HAP-1 (cell line): ENCODE results near the gene GCK.

Source experiments
- DNase-seq, 2 experiments: peaks; one replicate each; pipeline ENCODE4 v3.0.0-alpha.2; 2016 to 2020; ENCODE audit warnings: low spot score in 2 of 2
- H3K27me3 ChIP-seq: fragments of 250-450 bp; sonication (Bioruptor Pico); 2 replicates; pipeline ENCODE4 v1.5.1; 2020; ENCODE audit warnings: low read depth, mild to moderate bottlenecking, moderate library complexity
- H3K36me3 ChIP-seq: fragments of 250-450 bp; sonication (Bioruptor Pico); replicated peaks from 2 replicates; pipeline ENCODE4 v1.5.1; 2020; ENCODE audit warnings: mild to moderate bottlenecking
- H3K4me1 ChIP-seq: fragments of 250-450 bp; sonication (Bioruptor Pico); 2 replicates; pipeline ENCODE4 v1.5.1; 2020; ENCODE audit warnings: mild to moderate bottlenecking
- H3K4me3 ChIP-seq: fragments of 250-450 bp; sonication (Bioruptor Pico); 2 replicates; pipeline ENCODE4 v1.5.1; 2020; ENCODE audit warnings: mild to moderate bottlenecking, moderate library complexity
- H3K9me3 ChIP-seq: fragments of 250-450 bp; sonication (Bioruptor Pico); 2 replicates; pipeline ENCODE4 v1.5.1; 2020; ENCODE audit warnings: mild to moderate bottlenecking, moderate library complexity
- in situ Hi-C: fragments of 300-500 bp; cut with MboI; formaldehyde crosslinking; loops from 3 replicates; pipeline ENCODE4 v1.14.3; 2020; ENCODE audit warnings: low sequenced_read_pairs, inconsistent platforms, mixed read lengths

GCK gene

DNA sequence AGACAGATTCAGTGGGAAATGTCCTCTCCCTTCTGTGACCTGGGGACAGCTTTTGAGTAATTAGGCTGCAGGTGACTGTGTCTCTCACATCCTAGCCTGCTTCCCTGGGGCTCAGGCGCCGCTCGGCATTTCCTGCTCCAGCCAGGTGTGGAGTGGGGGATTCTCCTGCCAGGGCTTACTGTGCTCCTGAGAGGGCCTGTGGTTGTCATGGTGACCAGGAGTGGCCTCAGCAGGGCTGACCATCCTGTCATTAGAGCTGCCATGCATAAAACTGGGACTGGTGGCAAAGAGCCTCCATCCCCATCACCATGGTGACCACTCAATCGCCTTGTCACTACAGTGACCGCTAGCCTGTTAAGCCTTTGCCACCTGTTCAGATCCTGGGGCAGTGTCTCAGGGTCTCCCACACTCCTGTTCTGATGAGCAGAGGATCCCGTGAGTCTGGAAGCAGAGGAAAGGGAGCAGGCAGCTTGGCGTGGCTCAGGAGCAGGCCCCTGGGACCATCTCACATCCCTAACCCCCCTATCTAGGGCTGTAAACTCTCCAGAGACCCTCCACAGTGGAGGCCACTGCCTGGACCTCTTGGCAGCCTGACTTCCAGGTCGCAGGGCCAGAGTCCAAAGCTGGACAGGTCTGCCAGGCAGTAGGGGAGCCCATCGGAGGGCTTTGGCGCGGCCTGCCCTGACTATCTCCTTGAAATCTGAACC is at the start of gene GCK:
Gene GCK (minus strand): TSS at position 154 of the 707 bp plus-strand sequence. CDS start 486 bp downstream, outside the sequence.
- Histone ChIP-seq H3K36me3 (no peaks in the 10 kb centered on the region), H3K4me1 (no peaks in the 10 kb centered on the region), H3K27me3 (peaks cover 8% of the 10 kb centered on the region), H3K4me3 (no peak within 1 kb of the TSS), H3K9me3 (no peaks in the 10 kb centered on the region)
- in situ Hi-C loops, result no loop called here
- no peak for DNase-seq

DNA sequence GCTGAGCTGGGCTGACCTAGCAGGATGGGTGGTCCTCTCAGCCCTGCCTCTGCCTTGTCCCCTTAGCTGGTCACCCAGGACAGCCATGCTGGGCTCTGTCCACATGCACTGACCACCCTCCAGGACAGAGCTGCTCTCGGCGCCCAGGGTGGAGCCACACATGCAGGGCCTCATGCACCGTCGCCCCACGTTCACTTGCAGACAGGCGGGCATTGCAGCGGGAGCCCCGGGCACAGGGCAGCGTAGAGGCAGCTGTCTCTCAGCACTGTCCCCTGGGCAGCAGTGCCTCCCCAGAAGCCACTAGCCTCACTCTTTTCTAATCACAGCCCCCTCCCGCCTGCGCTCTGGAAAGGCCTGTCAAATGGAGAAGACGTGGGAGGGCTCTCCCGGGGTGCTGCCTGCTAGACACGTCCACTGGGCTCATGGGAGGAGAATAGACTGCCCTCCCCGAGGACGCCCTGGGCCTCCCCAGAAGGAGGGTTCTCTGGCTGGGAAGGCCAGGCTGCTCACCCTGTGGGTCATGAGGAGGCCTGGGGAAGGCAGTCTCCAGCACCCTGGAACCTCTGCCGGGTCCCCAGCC is 49.0 kb upstream of the GCK start:
- Histone ChIP-seq H3K27me3 (no peaks in the 10 kb centered on the region; the same call in 1 of the 2 replicates), H3K36me3 (no peaks in the 10 kb centered on the region), H3K4me3 (no peak overlapping the region), H3K9me3 (no peaks in the 10 kb centered on the region), H3K4me1 (no peaks in the 10 kb centered on the region)
- no peak for DNase-seq
- in situ Hi-C loops, result no loop called here

DNA sequence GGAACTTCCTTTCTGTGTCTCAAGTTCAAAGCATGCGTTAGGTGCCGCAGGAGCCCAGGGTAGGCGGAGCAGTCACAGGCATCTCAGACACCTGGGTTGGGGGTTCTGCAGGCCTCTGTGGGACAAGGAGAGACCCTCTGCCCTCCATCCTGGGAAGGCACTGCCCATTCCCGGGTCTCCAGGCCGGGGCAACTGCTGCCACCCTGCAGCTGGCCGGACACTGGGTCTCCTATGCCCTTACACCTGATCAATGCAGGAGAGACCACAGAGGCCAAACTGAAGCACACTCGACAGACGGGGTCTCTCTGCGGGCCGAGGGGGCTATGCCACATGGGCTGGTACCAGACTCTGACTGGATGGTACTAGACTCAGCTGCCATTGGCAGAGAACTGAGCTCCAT is 48.5 kb upstream of the GCK start:
- DNase-seq, result no peak
- in situ Hi-C loops, result no loop called here
- no peak overlapping the region for H3K4me3 ChIP-seq
- no peaks in the 10 kb centered on the region for H3K36me3 ChIP-seq
- H3K27me3 ChIP-seq, result no peaks in the 10 kb centered on the region; the same call in 1 of the 2 replicates
- no peaks in the 10 kb centered on the region for H3K9me3 ChIP-seq
- no peaks in the 10 kb centered on the region for H3K4me1 ChIP-seq

DNA sequence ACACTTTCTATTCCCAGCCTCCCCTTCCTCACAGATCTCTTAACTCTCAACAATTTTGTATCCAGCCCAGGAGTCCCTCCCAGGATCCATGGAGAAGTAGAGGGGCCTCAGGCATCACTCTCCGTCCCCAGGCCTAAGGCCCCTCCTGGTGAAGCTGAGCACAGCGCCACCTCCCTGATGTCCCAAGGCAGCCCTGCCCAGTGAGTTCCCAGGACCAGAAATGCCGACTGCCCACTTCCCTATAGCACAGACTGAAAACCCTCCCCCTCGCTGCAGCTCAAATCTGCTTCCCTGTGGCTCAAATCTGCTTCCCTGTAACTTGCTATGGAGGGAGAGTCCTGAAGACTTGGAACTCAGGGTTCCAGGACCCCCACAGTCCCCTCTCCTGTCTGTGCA is 47.1 kb upstream of the GCK start:
- H3K27me3 ChIP-seq, result no peaks in the 10 kb centered on the region; the same call in 1 of the 2 replicates
- H3K36me3 ChIP-seq, result no peaks in the 10 kb centered on the region
- no peaks in the 10 kb centered on the region for H3K4me1 ChIP-seq
- H3K4me3 ChIP-seq, result no peak overlapping the region
- in situ Hi-C loops, result no loop called here
- H3K9me3 ChIP-seq, result no peaks in the 10 kb centered on the region
- DNase-seq, result no peak

DNA sequence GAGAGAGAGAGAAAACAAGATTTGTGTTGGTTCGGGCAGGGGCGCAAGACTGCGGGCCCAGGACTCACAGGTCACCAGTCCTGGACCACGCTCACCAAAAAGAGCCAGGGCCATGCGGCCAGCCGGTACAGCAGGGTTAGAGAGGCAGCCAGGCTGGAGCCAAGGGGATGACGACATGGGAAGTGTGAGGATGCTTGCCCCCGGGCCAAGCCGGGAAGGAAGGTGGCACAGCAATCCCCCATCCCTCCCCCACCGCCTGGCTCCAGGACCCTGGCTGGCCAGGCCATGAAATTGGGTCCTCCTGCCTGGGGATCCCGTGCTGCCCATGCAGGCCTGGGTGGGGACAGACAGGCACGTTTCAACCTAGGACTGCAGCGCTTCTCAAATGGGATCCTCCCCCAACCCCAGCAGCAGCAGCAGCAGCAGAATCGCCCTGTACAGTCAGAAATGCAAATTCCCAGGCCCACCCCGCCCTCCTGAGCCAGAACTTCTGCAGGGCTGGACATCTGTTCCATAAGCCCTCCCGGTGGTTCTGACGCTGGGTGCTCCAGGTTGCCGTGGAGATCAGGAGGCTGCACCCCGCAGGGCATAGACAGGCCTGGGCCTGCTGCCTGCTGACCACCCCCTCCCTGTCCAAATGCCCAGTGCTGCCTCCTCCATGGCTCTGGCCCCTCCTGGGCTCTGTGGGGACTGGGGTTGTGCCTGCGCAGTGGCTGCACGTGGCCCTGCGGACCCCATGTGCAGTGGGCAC is 46.5 kb upstream of the GCK start:
- Histone ChIP-seq H3K4me3 (no peak overlapping the region), H3K4me1 (no peaks in the 10 kb centered on the region), H3K27me3 (no peaks in the 10 kb centered on the region; the same call in 1 of the 2 replicates), H3K36me3 (no peaks in the 10 kb centered on the region), H3K9me3 (no peaks in the 10 kb centered on the region)
- DNase-seq, result no peak
- in situ Hi-C loops, result no loop called here

DNA sequence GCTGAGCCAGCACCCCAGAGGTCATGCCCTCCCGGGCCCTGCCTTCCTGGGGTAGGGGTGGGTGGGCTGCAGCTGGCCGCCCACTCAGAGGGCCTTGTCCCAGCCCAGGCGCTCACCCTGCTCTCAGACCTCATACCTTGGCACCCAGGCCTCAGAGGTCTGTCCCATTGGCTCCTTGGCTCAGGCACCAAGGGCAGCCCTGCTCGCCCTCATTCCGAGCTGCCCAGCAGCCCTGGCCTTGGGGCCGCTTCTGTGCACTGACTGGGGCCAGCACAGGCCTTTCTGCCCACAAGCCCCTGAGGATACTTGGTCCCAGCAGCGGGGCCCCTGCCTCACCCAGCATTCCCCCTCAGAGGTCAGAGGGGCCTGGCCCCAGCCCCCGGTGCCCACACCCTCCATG is 45.8 kb upstream of the GCK start:
- H3K27me3 ChIP-seq, result no peaks in the 10 kb centered on the region; the same call in 1 of the 2 replicates
- no peak for DNase-seq
- no peaks in the 10 kb centered on the region for H3K36me3 ChIP-seq
- in situ Hi-C loops, result no loop called here
- H3K4me1 ChIP-seq, result no peaks in the 10 kb centered on the region
- no peaks in the 10 kb centered on the region for H3K9me3 ChIP-seq
- no peak overlapping the region for H3K4me3 ChIP-seq

DNA sequence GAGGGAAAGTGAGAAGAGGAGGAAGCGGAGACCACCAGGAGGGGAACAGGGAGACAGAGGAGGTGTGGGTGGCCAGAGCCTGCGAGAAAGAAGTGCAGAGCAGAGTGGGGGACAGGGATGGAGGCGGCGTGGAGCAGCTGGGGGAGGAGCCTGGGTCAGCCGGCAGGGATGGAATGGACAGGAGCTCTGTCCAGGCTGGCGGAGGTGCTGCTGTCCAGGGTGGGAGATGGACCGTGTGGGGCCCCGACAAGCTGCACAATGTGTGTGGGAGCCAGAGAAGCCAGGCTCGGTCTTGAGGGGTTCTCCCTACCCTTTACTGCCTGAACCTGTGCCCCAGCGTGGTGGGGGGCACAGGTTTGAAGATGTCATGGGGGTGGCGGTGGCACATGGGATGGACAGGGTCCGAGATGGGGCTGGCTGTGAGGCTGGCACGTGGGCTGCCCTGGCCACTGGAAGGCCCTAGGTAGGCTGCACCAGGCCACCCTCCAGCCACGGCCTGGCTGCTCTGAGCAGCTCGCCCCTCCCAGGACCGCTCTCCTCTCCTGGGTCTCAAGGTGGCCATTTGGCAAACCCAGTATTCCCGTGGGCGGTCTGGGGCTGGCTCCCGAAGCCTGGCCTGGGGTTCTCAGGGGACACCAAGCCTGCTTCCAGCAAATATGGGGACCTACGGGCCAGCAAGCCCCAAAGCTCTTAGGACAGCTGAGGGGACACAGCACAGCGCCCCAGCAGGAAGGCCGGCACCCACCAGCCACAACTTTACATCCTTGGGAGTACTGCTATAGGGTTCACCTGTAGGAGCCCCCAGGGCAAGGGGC is 43.9 kb upstream of the GCK start:
- Histone ChIP-seq H3K4me1 (no peaks in the 10 kb centered on the region), H3K4me3 (no peak overlapping the region), H3K27me3 (peaks cover 2% of the 10 kb centered on the region), H3K36me3 (no peaks in the 10 kb centered on the region), H3K9me3 (no peaks in the 10 kb centered on the region)
- no peak for DNase-seq
- in situ Hi-C loops, result no loop called here

DNA sequence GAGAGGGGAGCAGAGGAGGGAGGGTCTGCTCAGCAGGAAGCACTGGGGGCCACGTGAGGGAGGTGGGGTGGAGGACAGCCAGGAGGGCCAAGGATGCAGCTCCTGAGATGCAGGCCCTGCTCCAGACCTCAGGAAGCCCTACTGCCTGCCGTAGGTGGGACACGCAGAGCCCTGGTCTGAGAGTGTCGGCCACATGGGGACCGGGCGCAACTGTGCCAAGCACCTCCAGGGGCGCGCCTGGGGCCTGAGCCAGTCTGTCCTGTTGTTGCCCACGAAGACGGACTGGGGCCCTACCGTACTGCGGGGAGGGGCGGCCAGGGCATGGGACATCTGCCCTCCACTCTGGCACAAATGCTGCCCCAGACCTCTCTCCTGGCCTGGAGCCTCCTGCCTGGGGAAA is 43.2 kb upstream of the GCK start:
- no peak for DNase-seq
- in situ Hi-C loops, result no loop called here
- H3K36me3 ChIP-seq, result no peaks in the 10 kb centered on the region

DNA sequence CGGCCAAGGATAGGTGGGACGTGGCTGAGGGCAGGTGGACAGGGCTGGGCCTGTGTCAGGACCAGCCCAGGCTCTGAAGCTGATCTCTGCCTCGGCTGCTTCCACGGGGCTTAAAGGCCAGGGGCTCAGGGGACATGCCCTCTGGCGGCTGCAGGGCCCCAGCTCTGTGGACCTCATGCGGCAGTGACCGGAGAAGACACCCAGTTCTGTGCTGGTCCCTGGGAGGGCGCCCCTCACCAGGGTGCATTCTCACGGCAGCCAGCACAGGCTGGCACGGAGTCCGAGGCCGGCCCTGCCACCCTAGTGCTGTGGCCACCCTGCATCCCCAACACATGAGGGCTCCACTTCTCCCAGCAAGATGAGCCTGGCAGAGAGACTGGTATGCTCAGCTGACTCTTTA is 41.8 kb upstream of the GCK start:
- no peaks in the 10 kb centered on the region for H3K4me1 ChIP-seq
- in situ Hi-C loops, result no loop called here
- peaks cover 8% of the 10 kb centered on the region for H3K27me3 ChIP-seq
- no peak for DNase-seq
- no peaks in the 10 kb centered on the region for H3K36me3 ChIP-seq
- H3K9me3 ChIP-seq, result no peaks in the 10 kb centered on the region
- no peak overlapping the region for H3K4me3 ChIP-seq

More for the DNA sequence above, 43.2 kb upstream of the GCK start:
- Histone ChIP-seq H3K9me3 (no peaks in the 10 kb centered on the region), H3K4me1 (no peaks in the 10 kb centered on the region), H3K27me3 (peaks cover 5% of the 10 kb centered on the region), H3K4me3 (no peak overlapping the region)

DNA sequence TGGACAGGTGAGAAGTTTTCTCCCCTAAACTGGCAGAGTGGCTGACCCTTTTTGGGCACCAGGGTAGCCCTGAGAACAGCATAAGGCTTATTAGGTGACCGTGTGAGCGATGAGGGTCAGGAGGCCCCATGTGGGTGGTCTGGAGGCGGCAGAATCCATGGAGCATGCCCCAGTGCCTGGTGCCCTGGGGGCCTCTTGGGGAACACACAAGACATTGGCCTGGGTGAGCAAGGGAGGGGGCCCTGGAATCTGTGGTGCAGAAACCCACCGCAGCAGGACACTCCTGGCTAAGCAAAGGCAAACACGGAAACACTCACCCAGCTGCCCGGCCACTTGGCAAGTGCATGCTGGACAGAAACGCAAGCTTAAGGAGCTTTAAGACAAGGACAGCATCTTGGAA is 41.0 kb upstream of the GCK start:
- H3K36me3 ChIP-seq, result no peaks in the 10 kb centered on the region
- DNase-seq, result no peak
- in situ Hi-C loops, result no loop called here

DNA sequence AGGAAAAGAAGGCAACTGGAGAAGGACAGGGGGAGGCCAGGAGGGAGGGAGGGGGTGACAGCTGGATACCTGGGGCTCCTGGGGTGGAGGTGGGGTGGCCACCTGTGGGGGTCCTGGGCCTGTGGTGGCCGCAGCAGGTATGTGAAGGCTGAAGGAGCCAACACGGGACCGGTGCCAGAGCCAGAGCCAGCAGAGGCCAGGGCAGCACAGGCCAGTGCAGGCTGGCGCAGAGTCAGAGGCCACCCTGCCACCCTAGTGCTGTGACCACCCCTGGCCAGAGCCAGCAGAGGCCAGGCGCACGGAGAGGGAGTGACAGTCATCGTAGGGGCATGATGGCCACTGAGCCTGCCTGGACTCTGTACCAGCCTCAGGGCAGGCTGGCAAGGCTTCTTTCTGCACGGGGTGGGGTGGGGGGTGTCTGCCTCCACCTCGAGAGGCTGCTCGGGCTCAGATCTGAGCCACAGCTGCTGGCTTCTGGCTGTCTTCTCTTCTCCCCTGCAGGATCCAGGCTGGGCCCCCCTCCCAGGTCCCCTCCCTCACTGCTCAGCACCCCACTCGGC is 40.4 kb upstream of the GCK start:
- Histone ChIP-seq H3K4me3 (no peak overlapping the region), H3K27me3 (peaks cover 21% of the 10 kb centered on the region), H3K9me3 (no peaks in the 10 kb centered on the region), H3K36me3 (no peaks in the 10 kb centered on the region), H3K4me1 (no peaks in the 10 kb centered on the region)
- DNase-seq, result no peak
- in situ Hi-C loops, result no loop called here

More for the DNA sequence above, 41.0 kb upstream of the GCK start:
- H3K27me3 ChIP-seq, result peaks cover 16% of the 10 kb centered on the region
- no peak overlapping the region for H3K4me3 ChIP-seq
- no peaks in the 10 kb centered on the region for H3K4me1 ChIP-seq
- H3K9me3 ChIP-seq, result no peaks in the 10 kb centered on the region

DNA sequence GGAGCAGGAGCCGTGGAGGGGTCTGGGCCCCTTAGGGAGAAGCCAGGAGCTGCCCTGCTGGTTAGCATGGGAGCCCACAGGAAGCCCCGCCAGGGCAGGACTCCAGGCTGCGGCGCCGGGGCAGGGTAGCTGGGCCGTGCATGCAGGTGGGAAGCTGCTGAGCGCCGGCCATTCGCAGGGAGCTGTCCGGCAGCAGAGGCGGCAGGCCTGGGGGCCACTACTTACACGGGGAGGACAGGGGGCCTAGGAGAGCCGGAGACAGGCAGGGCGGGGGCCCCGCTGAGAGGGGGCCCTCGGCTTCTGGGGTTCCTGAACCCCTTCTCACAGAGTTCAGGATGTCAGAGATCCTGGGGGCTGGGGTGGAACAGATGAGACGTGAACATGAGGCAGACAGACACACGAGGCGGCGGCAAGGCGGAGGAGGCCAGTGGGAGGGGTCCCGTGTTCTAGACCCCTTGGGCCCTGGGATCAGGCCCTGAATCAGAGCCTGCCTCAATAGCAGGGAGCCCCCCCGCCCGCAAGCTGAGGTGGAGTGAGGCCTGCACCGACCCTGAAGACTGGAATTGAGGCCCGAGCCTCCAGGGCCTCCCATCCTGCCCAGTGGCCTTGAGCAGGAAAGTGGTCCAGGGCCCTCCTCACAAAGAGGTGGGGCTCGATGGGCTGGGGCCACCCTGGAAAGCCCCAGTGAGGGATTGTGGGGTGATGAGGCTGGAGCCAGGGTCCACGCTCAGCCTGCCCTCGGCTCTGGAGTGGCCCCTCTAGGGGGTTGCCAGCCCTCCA is 39.5 kb upstream of the GCK start:
- Histone ChIP-seq H3K36me3 (no peaks in the 10 kb centered on the region), H3K4me3 (no peak overlapping the region), H3K9me3 (no peaks in the 10 kb centered on the region), H3K4me1 (no peaks in the 10 kb centered on the region), H3K27me3 (peaks cover 24% of the 10 kb centered on the region)
- no peak for DNase-seq
- in situ Hi-C loops, result no loop called here

DNA sequence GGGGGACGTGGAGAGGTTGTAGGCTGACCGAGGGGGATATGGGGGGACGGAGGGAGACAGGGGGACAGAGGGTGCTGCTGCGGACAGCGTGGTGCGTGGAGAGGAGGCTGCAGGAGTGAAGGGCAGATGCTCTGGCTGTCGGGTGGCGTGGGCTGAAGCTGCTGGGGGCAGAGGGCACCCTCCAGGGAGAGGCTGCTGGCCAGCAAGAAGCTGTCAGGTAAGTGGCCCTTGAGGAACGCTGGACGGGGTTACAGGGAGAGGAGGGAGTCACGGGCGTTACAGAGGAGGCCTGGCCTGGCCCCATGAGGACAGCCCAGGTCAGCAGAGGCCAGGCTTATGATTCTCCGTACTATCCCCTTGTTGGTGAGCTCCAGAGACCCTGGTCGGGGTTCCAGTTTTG is 38.7 kb upstream of the GCK start:
- H3K27me3 ChIP-seq, result peaks cover 24% of the 10 kb centered on the region
- in situ Hi-C loops, result no loop called here
- H3K9me3 ChIP-seq, result no peaks in the 10 kb centered on the region
- no peak for DNase-seq
- no peak overlapping the region for H3K4me3 ChIP-seq
- H3K36me3 ChIP-seq, result no peaks in the 10 kb centered on the region
- no peaks in the 10 kb centered on the region for H3K4me1 ChIP-seq
